Stimulated activated CD8-positive, alpha-beta memory T cell treated with anti-CD3 and anti-CD28 coated beads, Interleukin-7, amount 100 ng/mL, for 4 hours (primary cell): ENCODE results near the gene PRKG1.
"Not testable (repeated sequence)": the region's sequence is repeated elsewhere in the genome, so short reads cannot be mapped to it uniquely, and the experiment has no call there.

Experiments used
- DNase-seq, 2 donors: peaks; one replicate each; pipeline ENCODE4 v3.0.0-alpha.2; 2020; ENCODE audit warnings: low read depth in 2 of 2

PRKG1 gene

DNA sequence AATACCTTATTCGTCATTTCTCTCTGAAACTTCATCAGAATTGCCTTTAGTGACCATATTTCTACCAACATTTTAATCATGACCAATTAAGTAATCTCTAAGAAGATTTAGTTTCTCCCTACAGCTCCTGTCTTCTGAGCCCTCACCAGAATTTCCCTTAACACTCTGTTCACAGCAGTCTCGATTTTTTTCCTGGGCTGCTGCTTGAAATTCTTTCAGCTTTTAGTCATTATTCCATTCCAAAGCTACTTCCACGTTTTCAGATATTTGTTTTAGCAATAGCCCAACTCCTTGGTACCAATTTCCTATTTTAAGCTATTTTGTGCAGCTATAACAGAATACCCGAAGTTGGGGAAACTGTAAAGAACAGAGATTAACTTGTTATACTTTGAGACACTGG, 1047.4 kb downstream of the PRKG1 start:
- DNase-seq, result no peak

DNA sequence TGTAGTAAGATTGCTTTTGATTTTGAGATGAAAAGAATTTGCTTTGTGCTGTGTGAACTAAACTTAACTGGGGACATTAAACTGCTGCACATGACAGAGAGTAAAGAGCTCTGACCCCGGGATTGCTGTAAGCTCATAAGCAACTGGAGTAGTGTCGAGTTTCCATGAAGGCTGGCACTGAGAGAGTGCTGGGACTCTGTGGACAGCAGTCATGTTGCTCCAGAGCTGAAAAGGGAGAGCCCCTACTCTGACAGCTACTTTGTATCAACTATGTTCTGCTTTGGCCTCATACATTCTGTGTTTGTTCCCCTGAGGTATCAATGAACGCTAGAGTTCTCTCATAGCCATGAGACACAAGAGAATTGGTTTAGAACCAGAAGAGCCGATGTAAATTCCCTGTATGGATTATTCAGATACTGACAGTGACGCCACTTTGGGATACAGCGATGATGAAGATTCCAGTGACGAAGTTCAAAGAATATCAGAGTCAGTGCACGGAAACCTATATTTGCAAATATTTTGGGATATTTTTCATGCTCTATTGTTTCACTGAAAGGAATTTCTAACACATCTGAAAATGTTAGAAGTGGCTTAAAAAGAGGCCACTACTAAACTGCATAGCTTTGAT, 1053.9 kb downstream of the PRKG1 start:
- DNase-seq, result no peak

DNA sequence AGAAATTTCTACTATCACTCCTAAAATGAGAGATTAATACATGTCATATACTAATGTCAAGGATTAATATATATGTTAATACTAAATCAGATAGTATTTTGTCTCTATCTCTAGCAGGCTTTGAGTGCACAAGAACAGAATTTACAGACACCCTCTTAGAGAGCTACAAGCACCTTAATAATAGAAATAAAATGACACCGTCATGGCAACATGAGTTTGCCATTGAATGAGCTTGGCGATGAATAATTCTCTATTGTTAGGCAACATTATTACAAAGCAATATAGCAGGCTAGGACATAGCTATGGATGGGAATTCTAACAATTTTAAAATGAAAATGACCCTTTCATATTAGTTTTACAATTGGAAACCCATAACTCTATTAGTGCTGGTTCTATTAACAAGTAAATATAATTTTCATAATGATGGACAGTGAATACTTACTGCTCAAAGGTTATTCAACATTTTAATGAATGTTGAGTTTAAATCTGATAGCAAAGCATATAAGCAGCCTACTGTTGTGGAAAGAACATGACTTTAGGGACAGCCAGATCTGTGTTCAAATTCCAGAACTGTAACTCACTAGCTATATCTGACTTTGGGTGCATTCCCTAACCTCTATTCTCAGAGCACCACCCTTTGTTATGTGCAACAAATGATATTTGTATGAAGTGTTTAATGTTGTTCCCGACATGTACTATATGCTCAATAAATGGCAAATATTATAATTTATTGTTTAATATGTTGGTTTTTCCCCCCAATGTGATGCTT, 1055.3 kb downstream of the PRKG1 start:
- DNase-seq, result no peak

DNA sequence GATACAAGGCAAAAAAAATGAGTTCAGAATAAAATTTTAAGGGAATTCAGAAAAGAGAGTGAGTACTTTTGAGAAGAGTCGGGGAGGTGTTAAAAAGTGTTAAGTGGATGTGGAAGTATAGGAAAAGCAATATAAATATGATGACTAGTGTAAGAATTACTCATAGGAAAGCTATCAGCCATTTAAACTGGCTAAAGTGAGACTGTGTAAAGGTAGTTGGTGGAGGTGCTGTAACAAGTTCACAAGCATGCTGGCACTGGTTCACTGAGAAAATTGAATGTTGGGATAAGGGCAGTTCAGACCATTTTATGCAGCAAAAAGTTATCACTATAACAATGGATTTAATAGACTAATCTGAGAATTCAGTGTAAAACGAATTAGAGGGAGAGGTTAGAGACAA, 1060.8 kb downstream of the PRKG1 start:
- DNase-seq, result no peak

DNA sequence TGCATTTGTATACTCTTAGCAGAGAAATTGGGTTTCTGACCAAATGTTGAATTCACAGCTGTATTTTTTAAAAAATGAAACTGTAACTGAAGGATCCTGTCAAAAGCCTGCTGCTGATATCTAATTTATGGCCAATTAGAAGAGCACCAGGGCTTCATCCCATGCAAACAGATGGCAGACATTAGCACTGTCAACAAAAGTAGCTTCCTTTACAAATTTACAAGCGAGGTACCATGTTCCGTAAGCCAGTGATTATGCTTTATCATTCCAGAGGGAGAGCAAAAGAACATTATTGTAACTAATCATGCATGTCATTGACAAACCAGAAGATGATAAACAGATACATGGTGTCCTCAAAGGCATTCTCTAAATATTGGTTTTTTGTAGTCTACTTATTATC, 1062.6 kb downstream of the PRKG1 start:
- no peak for DNase-seq

DNA sequence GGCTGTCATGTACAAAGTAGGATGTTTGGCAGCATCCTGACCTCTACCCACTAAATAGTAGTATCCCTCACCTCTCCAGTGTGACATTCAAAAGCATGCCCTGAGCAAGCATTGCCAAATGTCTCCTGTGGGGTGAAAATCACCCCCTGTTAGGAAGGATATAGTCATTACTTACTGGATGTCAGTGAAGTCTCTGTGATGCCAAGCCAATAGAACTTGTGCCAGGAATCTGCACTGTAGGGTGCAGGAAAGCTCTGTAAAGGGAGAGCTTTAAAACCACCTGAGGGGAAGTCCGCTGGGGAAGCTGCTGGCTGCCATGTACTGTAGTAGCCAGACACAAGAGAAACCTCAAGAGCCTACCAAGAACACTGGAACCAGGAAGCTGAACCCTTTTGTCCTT, 1069.1 kb downstream of the PRKG1 start:
- no peak for DNase-seq

DNA sequence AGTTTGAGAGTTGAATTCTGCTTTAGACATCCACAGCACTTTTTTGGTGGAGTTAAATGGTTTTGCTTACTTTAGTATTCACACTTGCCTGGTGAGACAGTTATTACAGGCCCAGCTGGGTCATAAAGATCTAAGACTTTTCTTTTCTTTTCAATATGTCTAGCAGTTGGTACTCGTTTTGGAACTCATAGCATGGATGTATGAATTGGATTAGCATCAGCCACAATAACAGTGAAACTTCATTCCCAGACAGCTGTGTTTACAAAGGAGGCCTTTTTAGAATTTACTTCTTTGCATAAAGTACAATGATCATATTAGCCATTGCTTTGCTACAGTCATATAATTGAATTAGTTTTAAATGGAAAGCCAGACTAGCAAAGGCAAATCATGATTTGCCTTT, 1071.3 kb downstream of the PRKG1 start:
- DNase-seq, result no peak

DNA sequence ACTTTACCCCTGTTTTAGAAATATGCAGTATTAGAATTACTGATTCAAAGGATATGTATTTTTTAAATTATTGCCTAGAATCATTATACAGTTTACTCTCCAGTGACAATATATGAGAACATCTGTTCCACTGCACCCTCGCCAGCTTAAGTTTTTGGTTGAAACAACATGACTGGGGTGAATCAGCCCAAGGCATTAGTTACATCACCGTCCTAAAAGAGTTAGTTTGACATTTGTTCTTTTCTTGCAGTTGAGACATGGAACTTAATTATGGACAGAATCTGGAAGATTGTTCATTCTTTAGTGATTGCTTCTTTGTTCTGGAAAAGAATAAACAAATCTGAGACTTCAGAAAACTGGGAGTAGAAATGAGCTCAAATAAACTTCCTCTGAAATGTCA, 1072.5 kb downstream of the PRKG1 start:
- DNase-seq, result no peak

DNA sequence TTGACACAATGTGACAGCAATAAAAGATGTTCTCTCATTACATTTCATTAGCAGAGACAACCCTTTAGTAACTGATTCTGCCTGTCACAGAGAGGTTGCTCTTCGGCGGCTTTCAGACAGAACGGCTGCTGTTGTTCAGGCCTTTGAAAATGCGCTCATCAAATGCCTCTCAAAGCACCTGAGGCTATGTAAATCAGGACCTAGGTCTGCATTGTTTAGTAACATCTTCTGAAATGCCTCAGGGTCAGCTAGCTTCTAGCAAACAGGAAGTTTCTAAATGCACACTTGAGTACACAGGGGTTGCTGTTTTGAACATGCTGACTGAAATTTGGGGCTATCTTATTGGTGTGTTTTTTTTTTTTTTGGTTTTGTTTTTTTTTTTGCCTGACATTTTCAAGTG, 1096.5 kb downstream of the PRKG1 start:
- no peak for DNase-seq

DNA sequence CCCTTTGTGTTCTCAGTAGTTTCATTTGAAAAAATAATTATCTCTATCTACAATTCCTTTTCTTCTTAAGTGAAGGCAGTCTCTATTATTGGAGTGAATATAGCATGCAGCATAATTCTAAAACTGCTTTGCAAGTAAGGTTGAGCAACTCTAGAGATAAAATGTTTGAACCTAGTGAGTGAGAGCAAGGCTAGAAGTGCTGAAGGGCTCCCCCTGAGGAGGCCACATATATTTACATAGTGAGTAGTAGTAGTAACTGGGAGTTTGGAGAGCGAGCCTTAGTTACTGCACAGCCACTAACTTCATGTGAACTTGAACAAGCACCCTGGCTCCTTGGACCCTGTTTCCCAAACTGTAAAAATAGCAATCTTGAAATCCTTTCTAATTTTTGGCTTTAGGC, 1098.3 kb downstream of the PRKG1 start:
- DNase-seq, result no peak

DNA sequence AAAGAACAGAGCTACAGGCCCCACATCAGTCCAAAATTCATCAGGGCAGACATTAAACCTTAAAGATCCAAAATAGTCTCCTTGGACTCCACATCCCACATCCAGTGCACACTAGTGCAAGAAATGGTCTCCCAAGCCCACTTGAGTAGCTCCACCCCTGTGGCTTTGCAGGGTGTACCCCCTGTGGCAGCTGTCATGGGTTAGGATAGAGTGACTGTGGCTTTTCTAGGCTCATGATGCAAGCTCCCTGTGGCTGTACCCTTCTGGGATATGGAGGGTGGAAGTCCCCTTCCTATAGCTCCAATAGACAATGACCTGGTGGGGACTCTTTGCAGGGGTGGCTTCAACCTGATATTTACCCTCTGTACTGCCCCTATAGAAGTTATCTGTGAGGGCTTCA, 1111.0 kb downstream of the PRKG1 start:
- no peak for DNase-seq

DNA sequence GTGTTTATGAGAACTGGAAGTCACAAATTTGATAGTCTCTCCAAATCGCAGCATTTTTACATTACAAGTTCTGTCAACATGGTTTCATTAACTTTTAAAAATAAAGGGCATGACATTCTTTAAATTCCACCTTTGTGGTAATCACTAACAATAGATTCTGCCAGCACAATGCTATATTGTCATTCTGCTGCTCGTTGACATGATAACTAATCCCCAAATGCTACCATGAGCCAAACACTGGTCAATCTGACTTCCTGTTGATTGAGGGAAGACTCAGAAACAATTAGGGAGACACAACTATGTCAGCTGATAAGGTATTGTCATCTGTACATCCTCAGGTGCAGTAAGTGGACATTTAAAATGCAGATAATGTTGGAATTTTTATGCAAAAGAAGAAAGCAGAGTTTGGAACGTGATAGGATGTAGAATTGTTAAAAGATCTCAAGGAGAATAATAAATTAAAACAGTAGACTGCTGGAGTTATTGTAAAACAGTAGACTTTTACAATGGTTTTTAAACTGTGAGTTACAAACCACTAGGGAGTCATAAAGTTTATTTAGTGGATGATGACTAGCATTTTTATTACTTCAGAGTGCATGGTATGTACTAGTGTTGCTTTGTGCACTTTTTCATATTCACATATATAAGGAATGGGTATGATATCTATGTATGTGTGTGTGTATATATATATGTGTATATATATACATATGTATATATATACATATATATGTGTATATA, 1113.4 kb downstream of the PRKG1 start:
- DNase-seq, result no peak

DNA sequence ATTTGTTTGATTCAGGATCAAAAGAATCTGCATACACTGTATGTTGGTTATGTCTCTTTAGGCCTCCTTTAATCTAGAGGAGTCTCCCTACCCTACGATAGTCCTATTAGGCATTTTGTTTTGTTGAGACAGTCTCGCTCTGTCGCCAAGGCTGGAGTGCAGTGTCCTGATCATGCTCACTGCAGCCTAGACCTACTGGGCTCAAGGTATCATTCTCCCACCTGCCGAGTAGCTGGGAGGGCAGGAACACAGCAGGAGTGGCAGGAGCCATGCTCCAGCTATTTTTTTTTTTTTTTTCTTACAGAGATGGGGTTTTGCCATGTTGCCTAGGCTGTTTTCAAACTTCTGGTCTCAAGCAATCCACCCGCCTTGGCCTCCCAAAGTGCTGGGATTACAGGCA, 1116.8 kb downstream of the PRKG1 start:
- no peak for DNase-seq

DNA sequence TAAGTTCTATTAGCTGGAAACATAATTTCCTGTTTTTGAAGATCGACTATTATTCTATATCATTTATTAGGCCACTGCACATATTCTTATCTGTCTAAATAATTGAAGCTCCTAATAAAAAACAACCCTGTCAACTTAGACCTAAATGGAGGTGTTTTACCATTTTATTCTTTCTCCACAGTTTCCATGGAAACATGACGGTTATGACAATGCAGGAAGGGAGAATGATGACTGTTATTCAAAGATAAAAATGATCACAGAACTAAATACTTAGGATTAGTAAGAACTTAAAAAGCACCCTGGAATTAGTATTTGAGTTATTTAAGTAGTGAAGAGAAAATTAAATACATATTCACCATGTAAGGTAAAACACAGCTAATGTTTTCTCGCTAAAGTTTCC, 1119.9 kb downstream of the PRKG1 start:
- DNase-seq, result no peak

DNA sequence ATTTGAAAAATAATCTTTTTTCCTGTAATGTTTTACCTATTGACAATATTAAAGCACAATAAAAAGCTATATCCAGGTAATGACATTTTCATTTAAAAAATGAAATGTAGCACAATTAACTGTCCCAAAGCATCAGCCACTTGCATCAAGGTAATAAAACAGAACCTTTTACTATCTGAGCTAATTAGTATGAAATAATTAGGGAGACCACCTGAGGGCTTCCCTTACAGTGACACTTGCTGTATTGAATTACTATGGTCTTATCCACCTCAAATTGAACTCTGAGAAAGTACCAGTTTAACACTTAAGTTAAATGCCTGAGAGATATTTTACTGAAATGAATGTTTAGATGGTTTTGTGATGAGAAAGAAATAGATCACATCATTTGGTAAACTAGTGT, 1120.4 kb downstream of the PRKG1 start:
- no peak for DNase-seq

DNA sequence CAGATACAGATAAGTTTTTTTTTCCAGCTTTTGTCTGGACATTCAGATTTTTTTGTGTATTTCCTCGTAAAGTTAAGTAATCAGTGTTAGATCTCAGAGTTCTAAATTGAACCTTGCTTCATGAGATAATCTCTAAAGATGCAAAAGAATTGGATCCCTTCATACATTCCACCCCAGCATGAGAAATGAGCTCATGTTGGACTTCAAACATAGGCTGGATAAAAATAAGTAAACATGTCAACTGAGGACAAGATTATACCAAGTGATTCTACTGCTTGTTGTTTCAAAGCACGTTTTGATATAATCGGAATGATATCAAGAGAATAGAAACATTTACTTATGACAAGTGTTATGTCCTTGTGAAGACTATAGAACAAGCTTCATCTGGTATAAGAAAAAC, 1122.8 kb downstream of the PRKG1 start:
- DNase-seq, result no peak

DNA sequence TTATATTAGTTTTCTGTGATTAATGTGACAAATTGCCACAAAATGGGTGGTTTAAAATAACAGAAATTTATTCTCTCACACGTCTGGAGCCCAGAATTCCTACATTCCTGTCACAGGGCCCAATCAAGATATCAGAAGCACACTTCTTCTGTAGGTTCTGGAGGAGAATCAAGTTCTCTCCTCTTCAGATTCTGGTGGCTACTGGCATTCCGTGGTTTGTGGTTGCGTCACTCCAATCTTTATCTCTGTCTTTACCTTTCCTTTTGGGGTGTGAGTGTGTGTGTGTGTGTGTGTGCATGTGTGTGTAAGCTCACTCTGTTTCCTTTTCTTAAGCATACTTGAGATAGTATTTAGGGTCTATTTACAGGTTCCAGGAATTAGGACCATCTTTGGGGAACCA, 1124.3 kb downstream of the PRKG1 start:
- DNase-seq, result no peak

DNA sequence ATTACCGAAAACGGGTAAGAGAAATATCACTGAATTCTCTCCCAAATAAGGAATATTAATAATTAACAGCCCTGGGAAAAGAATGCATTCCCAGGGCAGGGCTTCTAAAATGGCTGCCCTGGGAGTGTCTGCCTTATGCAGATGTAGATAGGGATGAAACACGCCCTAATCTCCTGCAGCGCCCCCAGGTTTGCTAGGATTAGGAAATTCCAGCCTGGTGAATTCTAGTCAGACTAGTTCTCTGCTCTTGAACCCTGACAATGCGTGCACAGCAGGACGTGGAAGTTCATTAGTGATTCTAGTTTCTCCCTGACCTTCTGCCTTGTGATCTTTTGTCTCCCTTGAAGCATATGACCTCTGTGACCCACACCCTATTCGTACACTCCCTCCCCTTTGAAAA, 1130.6 kb downstream of the PRKG1 start:
- DNase-seq, result not testable (repeated sequence)

DNA sequence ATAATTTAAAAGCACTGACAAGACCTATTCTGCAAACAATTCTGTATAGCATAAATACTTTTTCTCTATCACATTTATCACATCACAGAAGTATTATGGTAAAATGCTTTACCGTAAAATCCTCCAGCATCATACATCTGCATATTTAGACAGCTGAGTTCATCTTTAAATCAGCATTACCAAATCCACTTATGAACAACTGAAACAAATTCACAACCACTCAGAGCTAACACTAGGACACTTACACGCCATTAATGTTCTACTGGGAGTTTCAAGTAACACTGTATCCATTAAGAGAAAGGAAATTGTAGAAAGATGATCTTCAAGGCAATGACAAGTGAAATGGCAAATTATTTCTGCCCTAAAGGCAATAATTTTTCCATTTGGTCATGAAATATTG, 1134.1 kb downstream of the PRKG1 start:
- DNase-seq, result no peak

DNA sequence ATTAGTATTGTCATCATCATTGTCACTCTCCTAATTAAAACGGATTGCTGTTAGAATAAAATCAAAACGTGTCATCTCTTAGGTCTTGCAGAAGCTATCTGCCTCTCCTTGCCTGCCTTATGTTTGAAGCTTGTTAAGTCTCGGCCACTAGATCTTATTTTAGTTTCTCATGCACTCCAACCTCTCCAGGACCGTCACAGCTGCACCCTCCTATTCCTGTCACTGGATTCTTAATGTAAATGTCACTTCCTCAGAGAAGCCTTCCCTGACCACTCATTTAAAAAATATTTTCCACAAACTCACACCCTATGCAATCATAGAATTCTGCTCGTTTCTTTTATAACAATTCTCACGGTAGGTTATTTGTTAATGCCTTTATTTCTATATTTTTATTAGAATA, 1135.9 kb downstream of the PRKG1 start:
- DNase-seq, result no peak

DNA sequence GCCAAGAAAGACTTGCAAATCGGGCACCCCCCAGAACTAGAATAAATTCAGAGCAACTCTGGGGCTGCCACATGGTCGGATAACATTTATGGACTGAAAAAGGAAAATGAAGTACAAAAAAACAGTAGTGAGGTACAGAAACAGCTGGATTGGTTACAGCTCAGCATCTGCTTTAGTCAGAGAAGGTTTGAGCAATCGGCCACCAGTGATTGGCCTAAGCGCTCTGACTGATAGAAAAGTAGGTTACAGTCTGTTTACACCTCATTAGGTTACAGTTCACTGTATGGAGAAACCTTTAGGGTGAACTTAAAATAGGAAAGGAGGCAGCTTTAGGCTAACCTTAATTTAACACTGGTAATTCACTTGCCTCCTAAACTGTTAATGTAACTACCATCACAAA, 1137.8 kb downstream of the PRKG1 start:
- no peak for DNase-seq

DNA sequence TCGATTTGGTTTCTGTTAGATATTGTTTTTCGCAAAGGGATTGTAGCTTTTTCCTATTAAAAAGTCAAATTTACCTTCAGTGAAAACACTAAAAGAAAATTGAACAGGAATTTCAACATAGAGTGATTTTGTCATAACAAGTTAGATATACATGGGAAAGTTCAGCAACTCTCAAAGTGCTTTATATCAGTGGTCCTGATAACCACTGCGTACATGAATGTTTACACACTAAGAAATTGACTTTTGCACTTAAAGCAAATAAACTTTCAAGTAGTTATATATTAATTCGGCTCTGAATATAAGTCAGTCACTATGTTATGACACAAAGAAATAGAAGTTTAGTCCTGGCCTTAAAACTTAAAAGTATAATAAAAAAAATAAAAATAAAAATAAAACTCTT, 1138.5 kb downstream of the PRKG1 start:
- no peak for DNase-seq

DNA sequence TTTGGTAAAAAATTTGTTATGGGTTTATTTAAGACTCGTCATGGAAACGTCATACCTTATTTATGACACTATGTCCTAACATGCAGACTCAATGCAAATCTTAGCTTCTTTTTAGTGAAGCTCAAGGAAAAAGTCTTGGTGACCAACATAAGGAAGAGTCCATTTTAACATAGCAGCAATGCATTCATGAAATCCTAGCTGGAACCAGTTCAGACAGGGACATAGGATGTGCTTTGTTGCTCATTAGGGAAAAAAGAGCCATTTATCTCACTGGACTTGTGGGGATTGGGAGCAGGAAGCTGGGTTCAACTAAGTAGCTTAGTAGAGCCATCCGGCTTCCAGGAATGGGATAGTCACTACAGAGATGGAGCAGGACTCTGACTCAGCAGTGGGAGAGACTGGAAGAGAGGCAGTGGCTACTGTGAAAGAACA, 1139.0 kb downstream of the PRKG1 start:
- DNase-seq, result no peak
